NCI-H748 (cell line): ENCODE measurements around the gene MYNN.
A peak's percentile ranks its signal among the peaks of the same experiment; 100 is the strongest.

Experiments
- DNase-seq: peaks from one replicate; lab custom pipeline; 2025; ENCODE audit not compliant: unreplicated experiment; lab: John Stamatoyannopoulos, UW

The MYNN gene

DNA sequence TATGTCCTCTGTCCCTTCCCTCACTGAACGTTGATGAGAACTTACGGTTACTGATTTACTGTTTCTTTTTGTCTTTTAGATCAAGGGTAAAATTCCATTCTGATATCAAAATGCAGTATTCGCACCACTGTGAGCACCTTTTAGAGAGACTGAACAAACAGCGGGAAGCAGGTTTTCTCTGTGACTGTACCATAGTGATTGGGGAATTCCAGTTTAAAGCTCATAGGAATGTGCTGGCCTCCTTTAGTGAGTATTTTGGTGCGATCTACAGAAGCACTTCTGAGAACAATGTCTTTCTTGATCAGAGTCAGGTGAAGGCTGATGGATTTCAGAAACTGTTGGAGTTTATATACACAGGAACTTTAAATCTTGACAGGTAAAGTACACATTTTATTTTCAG lies 990 bp downstream of the MYNN start:
- no peak for DNase-seq

- no peak for DNase-seq
Measured at GRCh38 chr3:169777822-169778221, 4.6 kb downstream of the MYNN start.

DNA sequence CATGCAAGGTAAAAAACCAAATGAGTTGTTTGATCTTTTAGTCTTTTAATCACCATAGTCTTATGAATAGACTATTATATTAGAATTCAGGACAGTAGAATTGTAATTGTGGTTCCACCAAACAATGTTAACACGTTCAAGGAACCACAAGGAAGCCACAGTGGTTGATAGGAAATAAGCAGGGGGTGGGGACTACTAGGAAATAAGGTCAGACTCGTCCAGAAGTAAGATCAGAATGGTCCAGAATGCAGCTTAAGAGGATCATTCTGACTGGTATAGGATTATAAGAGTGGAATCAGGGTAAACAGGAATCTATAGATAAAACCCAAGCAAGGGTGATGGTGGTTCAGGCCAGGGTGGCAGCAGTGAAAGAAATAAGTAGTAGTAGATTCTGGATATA lies 7.5 kb downstream of the MYNN start:
- DNase-seq: no peak

- DNase-seq: no peak
Measured at GRCh38 chr3:169781209-169781855, 8.1 kb downstream of the MYNN start.

GRCh38 chr3:169787120-169787519 lies 13.9 kb downstream of the MYNN start:
- no peak for DNase-seq

DNA sequence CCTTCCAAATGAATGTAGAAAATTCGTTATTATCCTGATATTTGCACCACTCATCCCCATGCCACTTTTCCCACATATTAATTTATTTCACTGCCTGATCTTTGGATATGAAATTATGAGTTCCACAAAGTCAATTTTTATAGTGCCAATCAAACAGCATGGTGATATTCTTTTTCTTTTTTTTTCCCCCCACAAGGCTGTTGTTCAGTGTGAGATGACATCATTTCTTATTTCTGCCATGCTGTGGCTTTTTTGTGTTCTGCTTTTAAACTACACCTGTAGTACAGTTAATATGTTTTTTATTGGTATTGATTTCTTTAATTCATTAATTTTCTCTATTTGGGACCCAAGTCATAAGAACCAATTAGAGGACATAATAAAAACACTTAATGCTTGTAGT lies 14.6 kb downstream of the MYNN start:
- DNase-seq: no peak

- no peak for DNase-seq
Measured at GRCh38 chr3:169790219-169790618, 17.0 kb downstream of the MYNN start.

GRCh38 chr3:169790687-169791429 lies 17.7 kb downstream of the MYNN start:
- no peak for DNase-seq

DNA sequence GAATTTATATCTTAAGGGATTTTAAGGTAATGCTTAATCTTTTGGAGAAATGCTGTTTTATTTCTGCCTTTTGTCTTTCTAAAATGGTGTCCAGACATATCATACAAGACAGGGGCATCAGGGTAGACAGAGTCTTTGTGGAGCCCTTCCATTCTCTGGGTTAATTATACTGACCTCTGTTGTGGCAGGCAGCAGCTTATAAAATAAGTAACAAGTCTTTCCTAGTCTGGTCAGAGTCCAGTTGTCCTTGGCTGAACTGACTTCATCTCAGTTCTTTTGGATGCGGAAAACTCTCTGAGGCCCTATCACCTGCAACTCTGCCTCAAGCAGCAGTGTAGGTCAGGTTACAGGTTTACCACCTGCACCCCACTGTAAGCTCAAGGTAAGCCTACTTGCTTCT lies 19.2 kb downstream of the MYNN start:
- DNase-seq: no peak

GRCh38 chr3:169804681-169805080 lies 31.5 kb downstream of the MYNN start:
- no peak for DNase-seq

DNA sequence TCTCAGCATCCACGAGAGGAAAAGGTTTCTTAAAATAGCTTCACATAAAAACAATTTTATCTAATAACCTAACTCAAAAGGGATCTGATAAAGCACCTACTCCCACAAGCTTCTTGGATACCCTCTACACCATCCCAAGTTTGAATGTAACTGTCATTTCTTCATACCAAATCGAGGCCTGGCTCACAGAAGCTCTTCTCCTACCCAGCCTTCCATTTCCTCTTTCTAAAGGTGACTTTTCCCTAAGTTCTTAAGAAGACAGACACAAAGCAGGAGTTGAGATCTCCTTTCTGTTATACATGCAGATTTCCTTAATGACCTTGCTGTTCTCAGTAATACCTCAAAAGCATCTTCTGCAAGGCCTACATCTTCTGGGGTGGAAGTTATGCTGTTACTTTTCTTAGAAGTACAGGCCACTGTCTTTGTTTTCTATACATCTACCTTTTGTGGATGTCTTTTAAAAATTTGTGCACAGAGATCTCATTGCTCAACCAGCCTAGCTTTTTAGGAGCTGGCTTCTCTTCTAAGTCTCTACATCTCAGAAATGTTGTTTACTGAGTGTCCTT lies 36.1 kb downstream of the MYNN start:
- no peak for DNase-seq

GRCh38 chr3:169811631-169812331 lies 38.6 kb downstream of the MYNN start:
- peak; percentile 67 for DNase-seq

DNA sequence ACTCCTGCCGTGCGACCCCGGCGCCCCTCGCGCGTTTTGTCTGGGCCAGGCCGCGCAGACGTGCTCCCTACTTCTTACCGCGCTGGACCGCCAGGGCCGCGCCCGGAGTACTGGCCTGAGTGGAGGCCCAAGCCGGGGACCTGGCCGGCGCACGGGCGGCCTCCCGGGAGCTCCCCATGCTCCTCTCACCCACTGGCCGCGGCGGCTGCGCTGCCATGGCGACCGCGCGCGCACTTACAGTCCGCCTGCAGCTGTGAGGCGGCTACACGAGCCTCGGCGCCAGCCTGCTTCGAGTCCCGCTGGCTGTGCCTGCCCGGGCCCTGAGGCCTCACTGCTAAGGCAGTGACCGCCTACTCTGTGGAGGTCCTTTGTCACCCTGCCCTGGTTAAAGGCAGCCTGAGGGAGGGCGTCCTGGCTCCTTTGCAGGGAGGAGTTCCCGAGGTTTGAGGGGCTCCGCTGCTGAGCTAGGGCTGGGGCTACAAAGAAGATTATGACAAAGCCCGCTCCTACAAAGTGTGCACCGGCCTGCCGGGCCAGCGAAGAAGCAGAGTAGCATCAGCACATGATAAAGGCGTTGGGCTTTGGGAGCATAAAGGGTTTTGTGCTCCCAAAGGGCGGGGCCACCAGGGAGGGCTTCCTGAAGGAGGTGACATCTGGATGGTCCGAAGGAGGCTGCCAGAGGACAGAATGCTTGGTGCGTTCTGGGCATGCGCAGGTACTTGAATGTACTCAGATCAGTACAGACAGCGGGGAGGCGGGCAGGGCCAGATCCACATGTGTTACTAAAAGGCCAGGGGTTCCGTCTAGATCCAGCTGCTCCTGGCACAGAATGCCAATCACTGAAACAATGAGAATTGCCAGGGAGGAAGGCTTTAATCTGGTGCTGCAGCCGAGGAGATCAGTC lies 39.4 kb downstream of the MYNN start, which contains the start of the genes LRRC34 and LRRIQ4:
Gene LRRC34, minus strand, starts transcription at position 573 of the 904 bp plus-strand sequence. Its CDS starts 356 bp downstream, at position 217.
Gene LRRIQ4, plus strand, starts transcription at position 539 of the 904 bp plus-strand sequence. CDS start 9,052 bp downstream, outside the sequence.
- peak; percentile 91 for DNase-seq

DNA sequence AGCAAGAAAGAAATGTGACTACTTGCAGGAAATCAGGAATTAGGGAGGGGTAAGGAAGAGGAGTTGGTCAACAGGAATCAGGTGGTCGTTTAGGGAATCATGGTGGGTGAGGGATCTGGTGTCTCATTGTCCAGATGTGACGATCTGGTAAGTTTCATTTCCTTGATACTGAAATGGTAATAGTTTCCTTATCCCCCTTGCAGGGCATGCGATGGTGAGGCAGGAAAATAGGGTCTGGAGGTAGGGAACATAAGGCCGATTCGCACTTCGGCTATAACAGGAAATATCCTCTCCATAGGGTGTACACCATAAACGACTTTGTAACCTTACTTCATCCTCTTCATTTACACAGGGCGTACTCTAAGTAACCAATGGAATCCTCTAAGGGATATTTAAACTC lies 40.1 kb downstream of the MYNN start:
- DNase-seq: peak; percentile 18

- DNase-seq: peak; percentile 76
Measured at GRCh38 chr3:169813757-169814517, 40.7 kb downstream of the MYNN start.

- DNase-seq: no peak
Measured at GRCh38 chr3:169815590-169816150, 42.5 kb downstream of the MYNN start.

- no peak for DNase-seq
Measured at GRCh38 chr3:169818316-169818715, 45.1 kb downstream of the MYNN start.

DNA sequence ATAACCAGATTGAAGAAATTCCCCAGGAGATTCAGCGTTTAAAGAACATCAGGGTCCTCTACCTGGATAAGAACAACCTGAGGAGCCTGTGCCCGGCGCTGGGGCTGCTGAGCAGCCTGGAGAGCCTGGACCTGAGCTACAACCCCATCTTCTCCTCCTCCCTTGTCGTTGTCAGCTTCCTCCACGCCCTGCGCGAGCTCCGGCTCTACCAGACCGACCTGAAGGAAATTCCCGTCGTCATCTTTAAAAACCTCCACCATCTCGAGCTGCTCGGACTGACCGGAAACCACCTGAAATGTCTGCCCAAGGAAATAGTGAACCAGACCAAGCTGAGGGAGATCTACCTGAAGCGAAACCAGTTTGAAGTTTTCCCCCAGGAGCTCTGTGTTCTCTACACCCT lies 48.9 kb downstream of the MYNN start:
- peak; percentile 49 for DNase-seq

- peak; percentile 92 for DNase-seq
Measured at GRCh38 chr3:169822540-169822939, 49.3 kb downstream of the MYNN start.
